HepG2 (cell line): ENCODE results near the gene ORC1. TPM values are rescaled to one million over a fixed set of nuclear protein-coding genes. Genes with fewer than 3 reads are reported as not detected.

Experiments
- ETV5 ChIP-seq: IDR thresholded peaks from 2 replicates; pipeline ENCODE4 v1.6.1; 2018; ENCODE audit warnings: missing biosample characterization, missing genetic modification reagents, inconsistent platforms, borderline replicate concordance
- FLYWCH1 ChIP-seq: sonication (generic); formaldehyde crosslinking; IDR thresholded peaks from 2 replicates; pipeline ENCODE4 v1.8.1; 2023; ENCODE audit warnings: mild to moderate bottlenecking, missing genetic modification reagents
- GATAD1 ChIP-seq: IDR thresholded peaks from 2 replicates; pipeline ENCODE4 v1.6.1; 2016; ENCODE audit warnings: missing genetic modification reagents, missing compliant biosample characterization
- GLI4 ChIP-seq: sonication (generic); formaldehyde crosslinking; IDR thresholded peaks from 2 replicates; pipeline ENCODE4 v1.5.1; 2020; ENCODE audit warnings: missing genetic modification reagents, mild to moderate bottlenecking, moderate library complexity, borderline replicate concordance
- GTF3A ChIP-seq: sonication (generic); formaldehyde crosslinking; conservative IDR thresholded peaks from 2 replicates; pipeline ENCODE4 v1.4.0; 2020; ENCODE audit warnings: mild to moderate bottlenecking, missing genetic modification reagents
- HDAC2 ChIP-seq: sonication (generic); formaldehyde crosslinking; IDR thresholded peaks from 2 replicates; pipeline ENCODE4 v1.4.0; 2020; ENCODE audit warnings: missing genetic modification reagents
- MAFG ChIP-seq: sonication (generic); formaldehyde crosslinking; IDR thresholded peaks from 2 replicates; pipeline ENCODE4 v1.5.1; 2020; ENCODE audit warnings: mild to moderate bottlenecking, missing genetic modification reagents
- RFX1 ChIP-seq: fragments of 450-650 bp; IDR thresholded peaks from 2 replicates; pipeline ENCODE4 v1.6.1; 2017
- SRSF1 ChIP-seq: fragments of 200-400 bp; formaldehyde crosslinking; optimal IDR thresholded peaks from 2 replicates; pipeline ENCODE3; 2017; ENCODE audit warnings: mild to moderate bottlenecking, low read depth, low read length, moderate library complexity
- ZEB1 ChIP-seq: IDR thresholded peaks from 2 replicates; pipeline ENCODE4 v1.6.1; 2012; ENCODE audit warnings: mild to moderate bottlenecking, low read depth, inconsistent platforms; ENCODE audit not compliant: insufficient replicate concordance
- ZFP90 ChIP-seq: sonication (generic); formaldehyde crosslinking; IDR thresholded peaks from 2 replicates; pipeline ENCODE4 v1.8.0; 2022; ENCODE audit warnings: missing genetic modification reagents, mild to moderate bottlenecking, inconsistent platforms, borderline replicate concordance
- ZNF136 ChIP-seq: sonication (generic); formaldehyde crosslinking; IDR thresholded peaks from 2 replicates; pipeline ENCODE4 v1.8.1; 2022; ENCODE audit warnings: low read depth, mild to moderate bottlenecking, moderate library complexity, missing genetic modification reagents
- ZNF143 ChIP-seq: sonication (generic); formaldehyde crosslinking; IDR thresholded peaks from 2 replicates; pipeline ENCODE4 v1.4.0; 2020; ENCODE audit warnings: missing genetic modification reagents
- ZNF160 ChIP-seq: sonication (generic); formaldehyde crosslinking; IDR thresholded peaks from 2 replicates; pipeline ENCODE4 v1.8.0; 2022; ENCODE audit warnings: mild to moderate bottlenecking, inconsistent platforms, missing genetic modification reagents
- ZNF33B ChIP-seq: sonication (generic); formaldehyde crosslinking; IDR thresholded peaks from 2 replicates; pipeline ENCODE4 v1.5.1; 2020; ENCODE audit warnings: mild to moderate bottlenecking, missing genetic modification reagents
- ZNF451 ChIP-seq: sonication (generic); formaldehyde crosslinking; IDR thresholded peaks from 2 replicates; pipeline ENCODE4 v1.5.0; 2020; ENCODE audit warnings: mild to moderate bottlenecking, missing genetic modification reagents
- ZNF598 ChIP-seq: sonication (generic); formaldehyde crosslinking; IDR thresholded peaks from 2 replicates; pipeline ENCODE4 v1.5.1; 2020; ENCODE audit warnings: mild to moderate bottlenecking, missing genetic modification reagents, borderline replicate concordance
- ZNF749 ChIP-seq: sonication (generic); formaldehyde crosslinking; IDR thresholded peaks from 2 replicates; pipeline ENCODE4 v1.8.0; 2022; ENCODE audit warnings: mild to moderate bottlenecking, missing genetic modification reagents, moderate library complexity, borderline replicate concordance
- ZNF83 ChIP-seq: sonication (generic); formaldehyde crosslinking; IDR thresholded peaks from 2 replicates; pipeline ENCODE4 v1.4.0; 2020; ENCODE audit warnings: missing genetic modification reagents, mild to moderate bottlenecking, borderline replicate concordance
- polyA plus RNA-seq, 8 experiments: library from polyadenylated mRNA; depleted of rRNA in 3 of 8; stranded (reverse) in 7 of 8; unstranded in 1 of 8; fragments of >200 nt; fragmentation: Illumina TruSeq in 4 of 8; extraction: Trizol in 4 of 8; gene quantifications; 2 replicates each; pipeline versions ENCODE4 v1.2.1 to v1.2.3, GENCODE V29; 2011 to 2016; ENCODE audit warnings: low read depth in 4 of 8, missing spikeins in 1 of 8, mixed read lengths in 1 of 8; ENCODE audit not compliant: insufficient read depth in 1 of 8
- total RNA-seq, 5 experiments: library from RNA; depleted of rRNA; stranded (reverse); fragments of >200 nt; fragmentation: Illumina TruSeq; extraction: Trizol; gene quantifications; 2 replicates each; pipeline ENCODE4 v1.2.3, GENCODE V29; 2016; ENCODE audit warnings: low read depth in 1 of 5
- TF ChIP-seq, protein P1 (sequence below): sonication (generic); formaldehyde crosslinking; IDR thresholded peaks from 2 replicates; pipeline ENCODE4 v1.4.0; 2020; ENCODE audit warnings: missing genetic modification reagents, mild to moderate bottlenecking, borderline replicate concordance
- TF ChIP-seq, protein P2 (sequence below): sonication (generic); formaldehyde crosslinking; IDR thresholded peaks from 2 replicates; pipeline ENCODE4 v1.4.0; 2020; ENCODE audit warnings: mild to moderate bottlenecking, missing genetic modification reagents
- TF ChIP-seq, protein P3 (sequence below): sonication (generic); formaldehyde crosslinking; IDR thresholded peaks from 2 replicates; pipeline ENCODE4 v1.5.0; 2020; ENCODE audit warnings: mild to moderate bottlenecking, missing genetic modification reagents, borderline replicate concordance

The ORC1 gene
- total and polyA plus RNA-seq, 2 of the 13 experiments (the other 11 are each of a cell fraction or from before 2014, with no cell fraction given), result 7.0 to 23.5 TPM

DNA sequence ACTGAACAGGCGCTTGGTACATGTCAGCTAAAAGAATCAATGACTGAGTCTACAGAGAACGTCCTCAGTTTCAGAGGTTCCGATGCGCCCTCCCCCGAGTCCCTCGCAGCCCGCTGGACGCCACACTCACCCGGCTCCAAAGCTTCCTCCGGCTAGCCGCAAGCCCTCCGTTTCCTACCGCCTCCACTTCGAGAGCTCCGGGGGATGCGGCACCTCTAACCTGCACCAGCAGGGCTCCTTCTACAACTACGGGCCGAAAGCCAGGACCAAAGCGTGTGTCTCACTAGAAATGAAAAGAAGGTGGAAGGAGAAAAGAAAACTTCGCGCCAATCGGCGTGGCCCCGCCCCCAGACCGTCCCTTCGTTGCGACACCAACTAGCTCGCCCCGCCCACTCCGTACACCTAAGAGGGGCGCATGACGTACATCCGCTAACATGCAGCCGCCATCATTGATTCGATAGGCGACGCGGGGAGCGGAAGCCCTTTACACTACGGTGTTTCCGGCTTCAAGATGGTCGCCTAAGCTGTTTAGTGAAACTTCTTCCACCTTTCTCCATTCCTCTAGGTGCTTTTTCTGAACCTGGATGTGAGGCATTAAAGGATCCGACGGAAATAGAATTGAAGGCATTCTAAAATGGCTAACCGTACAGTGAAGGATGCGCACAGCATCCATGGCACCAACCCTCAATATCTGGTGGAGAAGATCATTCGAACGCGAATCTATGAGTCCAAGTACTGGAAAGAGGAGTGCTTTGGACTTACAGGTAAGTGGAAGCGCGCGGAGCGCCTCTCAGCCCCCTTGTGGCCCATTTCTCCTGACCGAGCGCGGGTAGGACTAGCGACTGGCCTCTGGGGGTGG lies at the start of gene ORC1, which contains the start of gene PRPF38A (continued):
- TF ChIP-seq, protein P1, sequence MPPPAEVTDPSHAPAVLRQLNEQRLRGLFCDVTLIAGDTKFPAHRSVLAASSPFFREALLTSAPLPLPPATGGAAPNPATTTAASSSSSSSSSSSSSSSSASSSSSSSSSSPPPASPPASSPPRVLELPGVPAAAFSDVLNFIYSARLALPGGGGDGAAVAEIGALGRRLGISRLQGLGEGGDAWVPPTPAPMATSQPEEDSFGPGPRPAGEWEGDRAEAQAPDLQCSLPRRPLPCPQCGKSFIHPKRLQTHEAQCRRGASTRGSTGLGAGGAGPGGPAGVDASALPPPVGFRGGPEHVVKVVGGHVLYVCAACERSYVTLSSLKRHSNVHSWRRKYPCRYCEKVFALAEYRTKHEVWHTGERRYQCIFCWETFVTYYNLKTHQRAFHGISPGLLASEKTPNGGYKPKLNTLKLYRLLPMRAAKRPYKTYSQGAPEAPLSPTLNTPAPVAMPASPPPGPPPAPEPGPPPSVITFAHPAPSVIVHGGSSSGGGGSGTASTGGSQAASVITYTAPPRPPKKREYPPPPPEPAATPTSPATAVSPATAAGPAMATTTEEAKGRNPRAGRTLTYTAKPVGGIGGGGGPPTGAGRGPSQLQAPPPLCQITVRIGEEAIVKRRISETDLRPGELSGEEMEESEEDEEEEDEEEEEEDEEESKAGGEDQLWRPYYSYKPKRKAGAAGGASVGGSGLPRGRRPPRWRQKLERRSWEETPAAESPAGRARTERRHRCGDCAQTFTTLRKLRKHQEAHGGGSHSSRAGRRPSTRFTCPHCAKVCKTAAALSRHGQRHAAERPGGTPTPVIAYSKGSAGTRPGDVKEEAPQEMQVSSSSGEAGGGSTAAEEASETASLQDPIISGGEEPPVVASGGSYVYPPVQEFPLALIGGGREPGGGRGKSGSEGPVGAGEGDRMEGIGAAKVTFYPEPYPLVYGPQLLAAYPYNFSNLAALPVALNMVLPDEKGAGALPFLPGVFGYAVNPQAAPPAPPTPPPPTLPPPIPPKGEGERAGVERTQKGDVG, result no peak
- TF ChIP-seq ZNF136 (CRISPR knock-in tag) (peak; percentile 91; the same call in 1 of the 2 replicates), ZEB1 (peak; percentile 30), ZNF33B (CRISPR knock-in tag) (no peak), ZNF451 (CRISPR knock-in tag) (no peak), ZNF749 (CRISPR knock-in tag) (peak; percentile 45; the same call in 1 of the 2 replicates), GLI4 (CRISPR knock-in tag) (no peak), FLYWCH1 (CRISPR knock-in tag) (no peak), GATAD1 (CRISPR knock-in tag) (peak; percentile 96), ZNF83 (peak; percentile 81; the same call in 1 of the 2 replicates), RFX1 (no peak), ZNF143 (CRISPR knock-in tag) (no peak), MAFG (CRISPR knock-in tag) (no peak), ETV5 (peak; percentile 91; the same call in 1 of the 2 replicates), SRSF1 (peak; percentile 55), ZFP90 (CRISPR knock-in tag) (peak; percentile 92; the same call in 1 of the 2 replicates), GTF3A (CRISPR knock-in tag) (no peak), HDAC2 (CRISPR knock-in tag) (peak; percentile 43; the same call in 1 of the 2 replicates), ZNF598 (CRISPR knock-in tag) (0 out of 2 replicates have a peak, but pooled peaks have one; percentile 22), ZNF160 (CRISPR knock-in tag) (0 out of 2 replicates have a peak, but pooled peaks have one; percentile 70)
- TF ChIP-seq, protein P2, sequence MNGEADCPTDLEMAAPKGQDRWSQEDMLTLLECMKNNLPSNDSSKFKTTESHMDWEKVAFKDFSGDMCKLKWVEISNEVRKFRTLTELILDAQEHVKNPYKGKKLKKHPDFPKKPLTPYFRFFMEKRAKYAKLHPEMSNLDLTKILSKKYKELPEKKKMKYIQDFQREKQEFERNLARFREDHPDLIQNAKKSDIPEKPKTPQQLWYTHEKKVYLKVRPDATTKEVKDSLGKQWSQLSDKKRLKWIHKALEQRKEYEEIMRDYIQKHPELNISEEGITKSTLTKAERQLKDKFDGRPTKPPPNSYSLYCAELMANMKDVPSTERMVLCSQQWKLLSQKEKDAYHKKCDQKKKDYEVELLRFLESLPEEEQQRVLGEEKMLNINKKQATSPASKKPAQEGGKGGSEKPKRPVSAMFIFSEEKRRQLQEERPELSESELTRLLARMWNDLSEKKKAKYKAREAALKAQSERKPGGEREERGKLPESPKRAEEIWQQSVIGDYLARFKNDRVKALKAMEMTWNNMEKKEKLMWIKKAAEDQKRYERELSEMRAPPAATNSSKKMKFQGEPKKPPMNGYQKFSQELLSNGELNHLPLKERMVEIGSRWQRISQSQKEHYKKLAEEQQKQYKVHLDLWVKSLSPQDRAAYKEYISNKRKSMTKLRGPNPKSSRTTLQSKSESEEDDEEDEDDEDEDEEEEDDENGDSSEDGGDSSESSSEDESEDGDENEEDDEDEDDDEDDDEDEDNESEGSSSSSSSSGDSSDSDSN, result peak; percentile 63; the same call in 1 of the 2 replicates
- TF ChIP-seq, protein P3, sequence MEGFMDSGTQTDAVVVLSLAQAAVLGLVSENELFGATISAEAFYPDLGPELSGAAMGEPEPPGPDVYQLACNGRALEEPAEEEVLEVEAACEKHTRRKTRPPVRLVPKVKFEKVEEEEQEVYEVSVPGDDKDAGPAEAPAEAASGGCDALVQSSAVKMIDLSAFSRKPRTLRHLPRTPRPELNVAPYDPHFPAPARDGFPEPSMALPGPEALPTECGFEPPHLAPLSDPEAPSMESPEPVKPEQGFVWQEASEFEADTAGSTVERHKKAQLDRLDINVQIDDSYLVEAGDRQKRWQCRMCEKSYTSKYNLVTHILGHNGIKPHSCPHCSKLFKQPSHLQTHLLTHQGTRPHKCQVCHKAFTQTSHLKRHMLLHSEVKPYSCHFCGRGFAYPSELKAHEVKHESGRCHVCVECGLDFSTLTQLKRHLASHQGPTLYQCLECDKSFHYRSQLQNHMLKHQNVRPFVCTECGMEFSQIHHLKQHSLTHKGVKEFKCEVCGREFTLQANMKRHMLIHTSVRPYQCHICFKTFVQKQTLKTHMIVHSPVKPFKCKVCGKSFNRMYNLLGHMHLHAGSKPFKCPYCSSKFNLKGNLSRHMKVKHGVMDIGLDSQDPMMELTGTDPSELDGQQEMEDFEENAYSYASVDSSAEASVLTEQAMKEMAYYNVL (CRISPR knock-in tag), result peak; percentile 76; the same call in 1 of the 2 replicates
